A549 (cell line): Measurements from ENCODE around the gene SEC11A. TPM values are rescaled to one million over a fixed set of nuclear protein-coding genes. Genes with fewer than 3 reads are reported as not detected.

Experiments used
- ATAC-seq, 2 experiments: fragments of 200-7000 bp in 1 of 2; fragments of >200 bp in 1 of 2; cut with Nextera tagmentation in 1 of 2; cut with Tn5 transposase in 1 of 2; 3 replicates each; pipeline versions ENCODE4 v1.8.0 to v1.9.1; 2018 to 2020; ENCODE audit warnings: mild to moderate bottlenecking in 1 of 2, moderate library complexity in 1 of 2
- CTCF ChIA-PET: fragments of 300-600 bp; sonication (Branson Sonifier 250); formaldehyde crosslinking; extraction: SDS; loops from one replicate; lab custom pipeline; 2021; ENCODE audit warnings: antibody characterized with exemption, inconsistent platforms; lab: Yijun Ruan, JAX
- POLR2A ChIA-PET: fragments of 350-600 bp; formaldehyde crosslinking; extraction: SDS; loops from one replicate; lab custom pipeline; 2021; ENCODE audit warnings: antibody characterized with exemption, inconsistent platforms; lab: Yijun Ruan, JAX
- DNase-seq, 2 experiments: peaks; one replicate each; pipeline versions ENCODE4 v3.0.0 to v3.0.0-alpha.2; 2011 to 2016; ENCODE audit warnings: low read depth in 1 of 2, low spot score in 1 of 2
- FAIRE-seq: peaks from 2 replicates; lab custom pipeline; 2011; peaks lifted over from hg19 to GRCh38; lab: Jason Lieb, UNC
- H3K27ac ChIP-seq, 2 experiments: fragments of >200 bp; sonication (Bioruptor Twin); formaldehyde crosslinking; 3 replicates each; pipeline ENCODE4 v1.5.1; 2016 to 2017
- H3K4me1 ChIP-seq: fragments of >200 bp; sonication (Bioruptor Twin); formaldehyde crosslinking; 3 replicates; pipeline ENCODE4 v1.6.1; 2016
- H3K4me2 ChIP-seq: fragments of >200 bp; sonication (Bioruptor Twin); formaldehyde crosslinking; 3 replicates; pipeline ENCODE4 v1.6.1; 2016
- H3K4me3 ChIP-seq: fragments of >200 bp; sonication (Bioruptor Twin); formaldehyde crosslinking; 3 replicates; pipeline ENCODE4 v1.5.1; 2016
- H3K9me3 ChIP-seq: fragments of >200 bp; sonication (Bioruptor Twin); formaldehyde crosslinking; 3 replicates; pipeline ENCODE4 v1.6.1; 2016
- BCL3 ChIP-seq: fragments of >200 bp; sonication (Bioruptor Twin); formaldehyde crosslinking; IDR thresholded peaks from 3 replicates; pipeline ENCODE4 v1.6.1; 2016
- BHLHE40 ChIP-seq: IDR thresholded peaks from 2 replicates; pipeline ENCODE4 v1.6.1; 2012; ENCODE audit warnings: low read depth, low read length, inconsistent platforms
- CBX2 ChIP-seq: fragments of 200-600 bp; sonication (generic); IDR thresholded peaks from 2 replicates; pipeline ENCODE4 v1.6.1; 2016; ENCODE audit warnings: low read depth, mild to moderate bottlenecking, borderline replicate concordance
- CTCF ChIP-seq: fragments of >200 bp; sonication (Bioruptor Twin); formaldehyde crosslinking; IDR thresholded peaks from 3 replicates; pipeline ENCODE4 v1.5.1; 2016
- E2F6 ChIP-seq: IDR thresholded peaks from 2 replicates; pipeline ENCODE4 v1.6.1; 2012; ENCODE audit warnings: low read depth, borderline replicate concordance
- EHMT2 ChIP-seq: fragments of 200-600 bp; sonication (generic); IDR thresholded peaks from 2 replicates; pipeline ENCODE4 v1.6.1; 2016; ENCODE audit warnings: antibody characterized with exemption, low read depth, mild to moderate bottlenecking, moderate library complexity
- ELK1 ChIP-seq: fragments of 150-350 bp; IDR thresholded peaks from 2 replicates; pipeline ENCODE4 v1.6.1; 2014; ENCODE audit warnings: low read depth, mild to moderate bottlenecking, low read length
- GATA3 ChIP-seq: IDR thresholded peaks from 2 replicates; pipeline ENCODE4 v1.6.1; 2012; ENCODE audit warnings: borderline replicate concordance
- HES2 ChIP-seq: fragments of >200 bp; sonication (Bioruptor Twin); formaldehyde crosslinking; IDR thresholded peaks from 2 replicates; pipeline ENCODE4 v1.6.1; 2016
- JUN ChIP-seq, 2 experiments: fragments of >200 bp; sonication (Bioruptor Twin); formaldehyde crosslinking; IDR thresholded peaks; 2 replicates in 1 of 2; 3 replicates in 1 of 2; pipeline ENCODE4 v1.6.1; 2016 to 2017
- JUNB ChIP-seq: fragments of >200 bp; sonication (Bioruptor Twin); formaldehyde crosslinking; IDR thresholded peaks from 2 replicates; pipeline ENCODE4 v1.6.1; 2016
- KDM1A ChIP-seq: fragments of 200-600 bp; sonication (generic); IDR thresholded peaks from 2 replicates; pipeline ENCODE4 v1.6.1; 2016; ENCODE audit warnings: low read depth, mild to moderate bottlenecking
- MAX ChIP-seq: IDR thresholded peaks from 2 replicates; pipeline ENCODE4 v1.6.1; 2012
- MAZ ChIP-seq: fragments of 150-350 bp; IDR thresholded peaks from 2 replicates; pipeline ENCODE4 v1.6.1; 2014; ENCODE audit warnings: antibody characterized with exemption, low read depth, low read length, borderline replicate concordance
- MYC ChIP-seq: IDR thresholded peaks from 2 replicates; pipeline ENCODE4 v1.6.1; 2012; ENCODE audit warnings: mild to moderate bottlenecking, inconsistent platforms, low read length, improper control_type of control experiment, borderline replicate concordance
- NR3C1 ChIP-seq: fragments of >200 bp; sonication (Bioruptor Twin); formaldehyde crosslinking; IDR thresholded peaks from 3 replicates; pipeline ENCODE4 v1.6.1; 2017
- POLR2A ChIP-seq: IDR thresholded peaks from 2 replicates; pipeline ENCODE4 v1.6.1; 2012; ENCODE audit warnings: mild to moderate bottlenecking, low read length
- RAD21 ChIP-seq, 2 experiments: fragments of >200 bp in 1 of 2; sonication (Bioruptor Twin) in 1 of 2; formaldehyde crosslinking in 1 of 2; IDR thresholded peaks in 1 of 2; conservative IDR thresholded peaks in 1 of 2; 2 replicates in 1 of 2; 3 replicates in 1 of 2; pipeline ENCODE4 v1.6.1; 2012 to 2018; ENCODE audit warnings: inconsistent platforms in 1 of 2
- RFX5 ChIP-seq: fragments of 450-650 bp; IDR thresholded peaks from 2 replicates; pipeline ENCODE4 v1.7.1; 2014; ENCODE audit warnings: antibody characterized with exemption, mild to moderate bottlenecking, moderate library complexity
- RNF2 ChIP-seq: fragments of 200-600 bp; sonication (generic); IDR thresholded peaks from 2 replicates; pipeline ENCODE4 v1.6.1; 2016; ENCODE audit warnings: low read depth, mild to moderate bottlenecking, antibody characterized with exemption, moderate library complexity, borderline replicate concordance
- SMC3 ChIP-seq: fragments of >200 bp; sonication (Bioruptor Twin); formaldehyde crosslinking; IDR thresholded peaks from 3 replicates; pipeline ENCODE4 v1.6.1; 2018; ENCODE audit warnings: inconsistent platforms
- SREBF2 ChIP-seq: fragments of 450-650 bp; IDR thresholded peaks from 2 replicates; pipeline ENCODE4 v1.6.1; 2014; ENCODE audit warnings: mild to moderate bottlenecking, moderate library complexity
- TFCP2L1 ChIP-seq: fragments of 250-450 bp; sonication (Bioruptor Pico); IDR thresholded peaks from 2 replicates; pipeline ENCODE4 v1.5.0; 2021; ENCODE audit warnings: mild to moderate bottlenecking
- TP53 ChIP-seq: fragments of 250-450 bp; sonication (Bioruptor Pico); IDR thresholded peaks from 2 replicates; pipeline ENCODE4 v1.5.0; 2021; ENCODE audit warnings: mild to moderate bottlenecking, moderate library complexity
- USF2 ChIP-seq: fragments of 450-650 bp; IDR thresholded peaks from 2 replicates; pipeline ENCODE4 v1.6.1; 2014; ENCODE audit warnings: antibody characterized with exemption
- ZNF302 ChIP-seq: fragments of 250-450 bp; sonication (Bioruptor Pico); IDR thresholded peaks from 2 replicates; pipeline ENCODE4 v1.9.0; 2021; ENCODE audit warnings: inconsistent platforms, mild to moderate bottlenecking, moderate library complexity
- ZSCAN20 ChIP-seq: fragments of 250-450 bp; sonication (Bioruptor Pico); IDR thresholded peaks from 2 replicates; pipeline ENCODE4 v1.8.0; 2022; ENCODE audit warnings: mild to moderate bottlenecking, moderate library complexity
- WGBS: methylation state at CpG from one replicate; pipeline ENCODE4 v1.1.6; 2017; ENCODE audit errors: missing lambda C conversion rate; 5-methylcytosine and 5-hydroxymethylcytosine counted together
- polyA plus RNA-seq, 4 experiments: library from polyadenylated mRNA; depleted of rRNA in 3 of 4; stranded (reverse); fragments of >200 nt; fragmentation: RNase III in 1 of 4; extraction: RNeasy Plus Mini Kit Qiagen cat#74134 plus additional on column Dnase treatment in 1 of 4; gene quantifications; 2 replicates in 3 of 4; 3 replicates in 1 of 4; pipeline ENCODE4 v1.2.3, GENCODE V29; 2011 to 2017

The SEC11A gene
- polyA plus RNA-seq, 2 of the 4 experiments (the other 2 are of a cell fraction) = 380 to 490 TPM

- ATAC-seq (no peak), FAIRE-seq (no peak), DNase-seq (no peak)
- Histone ChIP-seq H3K4me2 (peak overlapping the region; percentile 87), H3K9me3 (no peaks in the 10 kb centered on the region), H3K4me1 (peaks cover 24% of the 10 kb centered on the region; the same call in 2 of the 3 replicates), H3K27ac (peak overlapping the region; percentile 63 to 87), H3K4me3 (peak overlapping the region; percentile 51)
- POLR2A ChIA-PET = no interaction called here
- no peak for TF ChIP-seq JUN (IDR thresholded peaks at IDR 0.05)
- TF ChIP-seq EHMT2 = no peak
- TF ChIP-seq RAD21 (conservative IDR thresholded peaks at IDR 0.05 in 1 of 2, IDR thresholded peaks at IDR 0.05 in 1 of 2) = no peak; a peak in 1 of 5 replicates
- TF ChIP-seq BCL3 = no peak
- TF ChIP-seq TFCP2L1 (CRISPR knock-in tag) = no peak
- TF ChIP-seq SREBF2 = no peak
- TF ChIP-seq ZNF302 = no peak
- TF ChIP-seq USF2 = no peak
- TF ChIP-seq GATA3 = no peak
- TF ChIP-seq JUNB = no peak
- TF ChIP-seq HES2 = no peak
- no peak for TF ChIP-seq RFX5
- no peak for TF ChIP-seq NR3C1
- no peak for TF ChIP-seq ELK1
- no peak for TF ChIP-seq POLR2A
- no peak for TF ChIP-seq E2F6
- no peak for TF ChIP-seq KDM1A
- WGBS = 58% methylated on average over 23 of the region's 23 CpGs
- CTCF ChIA-PET = interaction anchor here (0.9 to 3.1 kb wide), 9 partner anchors 9 to 294 kb away, joined by 3 to 11 read pairs (median 3); partner anchors contain the start of gene WDR73
These were observed 81.6 kb downstream of the SEC11A start for GRCh38 chr15:84634228-84634837.

GRCh38 chr15:84633311-84634227, 82.4 kb downstream of the SEC11A start:
- FAIRE-seq (no peak), ATAC-seq (peak; percentile 72 to 77), DNase-seq (peak in 1 of 2 experiments; percentile 78)
- no peak for TF ChIP-seq TP53 (CRISPR knock-in tag)
- TF ChIP-seq POLR2A = peak; percentile 35
- peak in 1 of 2 experiments; percentile 72; a peak in 2 of 5 replicates for TF ChIP-seq JUN (IDR thresholded peaks at IDR 0.05)
- TF ChIP-seq RNF2 = peak; percentile 70; the same call in 1 of the 2 replicates
- no peak for TF ChIP-seq MYC
- no peak for TF ChIP-seq SREBF2
- no peak for TF ChIP-seq BHLHE40
- TF ChIP-seq MAX = peak; percentile 74
- TF ChIP-seq CTCF = peak; percentile 31; the same call in 2 of the 3 replicates
- TF ChIP-seq CBX2 = no peak
- TF ChIP-seq MAZ = 0 out of 2 replicates have a peak, but pooled peaks have one; percentile 17
- TF ChIP-seq RAD21 (conservative IDR thresholded peaks at IDR 0.05 in 1 of 2, IDR thresholded peaks at IDR 0.05 in 1 of 2) = no peak; a peak in 2 of 5 replicates
- TF ChIP-seq ZSCAN20 (CRISPR knock-in tag) = no peak
- TF ChIP-seq SMC3 = peak; percentile 22; the same call in 2 of the 3 replicates
- peak overlapping the region; percentile 51 for H3K4me3 ChIP-seq
- peak overlapping the region; percentile 87 for H3K4me2 ChIP-seq
- POLR2A ChIA-PET = interaction anchor here (0.7 kb wide), 1 partner anchor 83 kb away, joined by 12 read pairs; no protein-coding TSS in a partner anchor
- peak overlapping the region; percentile 63 to 87 for H3K27ac ChIP-seq
- WGBS = 12% methylated on average over 36 of the region's 105 CpGs
- H3K4me1 ChIP-seq = peaks cover 24% of the 10 kb centered on the region; the same call in 2 of the 3 replicates
- CTCF ChIA-PET = interaction anchor here (0.9 to 3.1 kb wide), 8 partner anchors 13 to 295 kb away, joined by 3 to 11 read pairs (median 4); partner anchors contain the start of gene WDR73
- H3K9me3 ChIP-seq = no peaks in the 10 kb centered on the region
